ENCODE data around the gene ANKH.

The ANKH gene

DNA sequence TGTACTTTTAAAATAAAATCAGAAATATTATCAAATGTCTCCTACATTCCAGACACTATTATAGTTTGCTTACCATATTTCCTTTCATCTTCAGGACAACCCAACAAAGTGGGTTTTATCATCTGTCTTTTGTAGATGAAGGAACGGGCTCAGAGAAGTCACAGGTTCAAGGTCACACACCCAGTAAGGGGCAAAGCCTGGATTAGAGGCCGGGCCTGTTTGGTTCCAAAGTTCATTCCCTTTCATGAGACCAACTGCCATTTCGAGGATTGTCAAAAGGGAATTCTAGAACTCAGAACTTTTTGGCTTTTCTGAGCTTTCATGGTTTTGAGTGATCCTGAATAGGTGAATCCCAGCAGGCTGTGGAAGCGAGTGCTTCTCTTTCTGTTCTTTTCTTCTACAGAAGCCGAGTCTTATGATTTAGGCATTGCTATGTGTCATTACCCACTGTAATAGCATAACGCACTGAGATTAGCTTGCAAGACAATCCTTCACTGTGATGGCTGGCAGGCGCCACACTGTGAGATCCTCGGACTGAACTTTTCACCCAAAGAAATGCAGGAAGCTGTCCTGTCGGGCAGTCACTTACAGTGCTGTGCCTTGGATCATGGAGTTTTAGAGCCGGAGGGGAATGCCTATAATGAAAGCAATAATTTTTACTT is 43.8 kb upstream of the ANKH start:
- TF ChIP-seq, protein P1, sequence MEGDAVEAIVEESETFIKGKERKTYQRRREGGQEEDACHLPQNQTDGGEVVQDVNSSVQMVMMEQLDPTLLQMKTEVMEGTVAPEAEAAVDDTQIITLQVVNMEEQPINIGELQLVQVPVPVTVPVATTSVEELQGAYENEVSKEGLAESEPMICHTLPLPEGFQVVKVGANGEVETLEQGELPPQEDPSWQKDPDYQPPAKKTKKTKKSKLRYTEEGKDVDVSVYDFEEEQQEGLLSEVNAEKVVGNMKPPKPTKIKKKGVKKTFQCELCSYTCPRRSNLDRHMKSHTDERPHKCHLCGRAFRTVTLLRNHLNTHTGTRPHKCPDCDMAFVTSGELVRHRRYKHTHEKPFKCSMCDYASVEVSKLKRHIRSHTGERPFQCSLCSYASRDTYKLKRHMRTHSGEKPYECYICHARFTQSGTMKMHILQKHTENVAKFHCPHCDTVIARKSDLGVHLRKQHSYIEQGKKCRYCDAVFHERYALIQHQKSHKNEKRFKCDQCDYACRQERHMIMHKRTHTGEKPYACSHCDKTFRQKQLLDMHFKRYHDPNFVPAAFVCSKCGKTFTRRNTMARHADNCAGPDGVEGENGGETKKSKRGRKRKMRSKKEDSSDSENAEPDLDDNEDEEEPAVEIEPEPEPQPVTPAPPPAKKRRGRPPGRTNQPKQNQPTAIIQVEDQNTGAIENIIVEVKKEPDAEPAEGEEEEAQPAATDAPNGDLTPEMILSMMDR (conservative IDR thresholded peaks at IDR 0.05; ENCODE audit: low read length) = no peak
- TF ChIP-seq EZH2phosphoT487 (IDR thresholded peaks at IDR 0.05; ENCODE audit: borderline replicate concordance) = no peak
- no peaks in the 10 kb centered on the region for H3K79me2 ChIP-seq (ENCODE audit: insufficient read depth, low read length)
- no peaks in the 10 kb centered on the region for H3K36me3 ChIP-seq (ENCODE audit: insufficient read depth, low read length)
- H4K20me1 ChIP-seq (ENCODE audit: insufficient read depth, low read length, poor library complexity, severe bottlenecking) = no peaks in the 10 kb centered on the region
- no peaks in the 10 kb centered on the region for H3F3A ChIP-seq (ENCODE audit: low read depth)
- H3K9me3 ChIP-seq (ENCODE audit: insufficient read depth, low read depth, low read length) = no peaks in the 10 kb centered on the region
- no peaks in the 10 kb centered on the region for H3K9me2 ChIP-seq (replicated peaks; ENCODE audit: low read depth, low read length)
- no peak overlapping the region for H3K9ac ChIP-seq (ENCODE audit: low read depth, low read length, poor library complexity, severe bottlenecking)
- H3K27me3 ChIP-seq (ENCODE audit: insufficient read depth, low read length, poor library complexity, severe bottlenecking) = no peaks in the 10 kb centered on the region
- peaks cover 2% of the 10 kb centered on the region for H3K4me1 ChIP-seq (ENCODE audit: insufficient read depth, low read length, poor library complexity, severe bottlenecking)
- no peak overlapping the region for H3K4me3 ChIP-seq (ENCODE audit: low read length, poor library complexity, severe bottlenecking)
- no peak overlapping the region for H3K4me2 ChIP-seq (ENCODE audit: low read depth, low read length, poor library complexity, severe bottlenecking)
- no peak overlapping the region for H2AFZ ChIP-seq (ENCODE audit: low read length)

DNA sequence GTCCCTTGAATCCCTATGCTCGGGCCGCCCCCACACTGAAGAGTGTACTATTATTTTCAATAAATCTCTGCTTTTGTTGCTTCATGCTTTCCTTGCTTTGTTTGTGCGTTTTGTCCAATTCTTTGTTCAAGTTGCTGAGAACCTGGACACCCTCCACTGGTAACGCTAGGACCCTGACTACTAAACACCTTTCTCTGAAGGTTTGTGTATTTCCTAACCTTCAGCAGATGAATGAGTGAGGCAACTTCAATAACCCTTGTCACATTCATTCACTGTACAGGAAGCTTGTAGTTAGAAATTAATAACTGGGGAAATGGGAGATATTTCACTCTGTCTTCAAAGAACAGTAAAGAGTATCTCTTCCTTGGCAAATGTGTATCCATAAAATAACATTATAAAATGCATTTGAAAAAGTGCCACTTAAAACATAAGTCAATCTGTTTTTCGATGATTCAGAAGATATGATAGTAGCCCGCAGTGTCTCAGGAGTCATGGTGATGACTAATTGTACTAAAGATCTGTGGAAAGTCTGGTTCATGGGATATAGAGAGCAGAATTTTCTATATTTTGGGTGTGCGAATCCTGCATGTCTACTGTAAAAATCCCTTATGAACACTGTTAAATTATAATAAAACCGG is 43.2 kb upstream of the ANKH start:
- no peaks in the 10 kb centered on the region for H4K20me1 ChIP-seq (ENCODE audit: insufficient read depth, low read length, poor library complexity, severe bottlenecking)
- no peaks in the 10 kb centered on the region for H3K4me1 ChIP-seq (ENCODE audit: insufficient read depth, low read length, poor library complexity, severe bottlenecking)
- H3K36me3 ChIP-seq (ENCODE audit: insufficient read depth, low read length) = no peaks in the 10 kb centered on the region
- no peak for TF ChIP-seq EZH2phosphoT487 (IDR thresholded peaks at IDR 0.05; ENCODE audit: borderline replicate concordance)
- TF ChIP-seq, protein P1 (conservative IDR thresholded peaks at IDR 0.05; ENCODE audit: low read length) = no peak
- no peaks in the 10 kb centered on the region for H3K79me2 ChIP-seq (ENCODE audit: insufficient read depth, low read length)
- no peak overlapping the region for H3K4me3 ChIP-seq (ENCODE audit: low read length, poor library complexity, severe bottlenecking)
- H3F3A ChIP-seq (ENCODE audit: low read depth) = no peaks in the 10 kb centered on the region
- no peaks in the 10 kb centered on the region for H3K9me3 ChIP-seq (ENCODE audit: insufficient read depth, low read depth, low read length)
- no peak overlapping the region for H3K4me2 ChIP-seq (ENCODE audit: low read depth, low read length, poor library complexity, severe bottlenecking)
- H3K27me3 ChIP-seq (ENCODE audit: insufficient read depth, low read length, poor library complexity, severe bottlenecking) = no peaks in the 10 kb centered on the region
- no peak overlapping the region for H2AFZ ChIP-seq (ENCODE audit: low read length)
- no peak overlapping the region for H3K9ac ChIP-seq (ENCODE audit: low read depth, low read length, poor library complexity, severe bottlenecking)
- no peaks in the 10 kb centered on the region for H3K9me2 ChIP-seq (replicated peaks; ENCODE audit: low read depth, low read length)

DNA sequence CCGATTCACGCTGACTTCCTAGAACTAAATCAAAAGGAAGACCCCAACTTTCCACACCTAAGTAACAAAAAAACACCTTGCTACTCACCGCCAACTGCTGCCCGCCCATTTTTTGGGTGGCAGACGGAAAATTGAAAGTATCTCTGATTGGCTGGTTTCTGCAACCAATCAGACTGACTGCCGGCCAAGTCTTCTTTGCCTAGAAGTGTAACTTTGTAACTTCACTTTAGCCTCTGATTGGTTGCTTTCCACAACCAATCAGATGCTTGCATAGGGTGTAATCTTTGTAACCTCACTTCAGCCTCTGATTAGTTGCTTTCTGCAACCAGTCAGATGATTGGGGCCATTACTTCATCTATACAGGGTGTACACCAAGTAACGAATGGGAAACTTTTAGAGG is 42.6 kb upstream of the ANKH start:
- Histone ChIP-seq H3K27me3 (ENCODE audit: insufficient read depth, low read length, poor library complexity, severe bottlenecking) (no peaks in the 10 kb centered on the region), H3K79me2 (ENCODE audit: insufficient read depth, low read length) (no peaks in the 10 kb centered on the region), H3K4me3 (ENCODE audit: low read length, poor library complexity, severe bottlenecking) (no peak overlapping the region), H3K9me2 (replicated peaks; ENCODE audit: low read depth, low read length) (no peaks in the 10 kb centered on the region), H3F3A (ENCODE audit: low read depth) (no peaks in the 10 kb centered on the region), H4K20me1 (ENCODE audit: insufficient read depth, low read length, poor library complexity, severe bottlenecking) (no peaks in the 10 kb centered on the region), H3K9ac (ENCODE audit: low read depth, low read length, poor library complexity, severe bottlenecking) (no peak overlapping the region), H3K36me3 (ENCODE audit: insufficient read depth, low read length) (no peaks in the 10 kb centered on the region), H2AFZ (ENCODE audit: low read length) (no peak overlapping the region), H3K4me1 (ENCODE audit: insufficient read depth, low read length, poor library complexity, severe bottlenecking) (no peaks in the 10 kb centered on the region), H3K4me2 (ENCODE audit: low read depth, low read length, poor library complexity, severe bottlenecking) (no peak overlapping the region), H3K9me3 (ENCODE audit: insufficient read depth, low read depth, low read length) (no peaks in the 10 kb centered on the region)
- TF ChIP-seq, protein P1 (conservative IDR thresholded peaks at IDR 0.05; ENCODE audit: low read length) = no peak
- no peak for TF ChIP-seq EZH2phosphoT487 (IDR thresholded peaks at IDR 0.05; ENCODE audit: borderline replicate concordance)
